GM20000 (cell line): Measurements from ENCODE around the gene CEP72.

ENCODE experiments used
- DNase-seq: peaks from one replicate; pipeline ENCODE4 v3.0.0; 2012; ENCODE audit warnings: low spot score
- CTCF ChIP-seq: IDR thresholded peaks from 2 replicates; pipeline ENCODE4 v1.5.1; 2012; ENCODE audit warnings: mild to moderate bottlenecking, control low read depth; ENCODE audit errors: extremely low read depth, missing control alignments

Gene CEP72

GRCh38 chr5:654071-654778, 42.1 kb downstream of the CEP72 start:
- no peak for TF ChIP-seq CTCF
- no peak for DNase-seq

DNA sequence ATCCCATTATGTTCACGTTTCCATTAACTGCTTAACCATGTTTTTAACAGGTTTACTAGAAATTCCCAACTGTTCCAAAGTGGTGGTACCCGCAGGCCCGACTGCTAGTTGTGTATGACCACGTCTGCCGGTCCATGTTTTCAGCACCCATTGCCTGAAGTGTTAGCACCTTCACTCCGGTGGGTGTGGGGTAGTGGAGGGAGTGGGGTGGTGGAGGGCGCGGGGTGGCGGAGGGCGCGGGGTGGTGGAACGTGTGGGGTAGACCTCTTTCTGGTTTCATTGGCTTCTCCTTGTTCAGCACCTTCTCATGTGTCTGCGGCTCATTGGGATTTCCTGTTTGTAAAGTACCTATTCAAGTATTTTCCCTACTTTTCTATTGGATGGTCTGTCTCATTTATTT, 43.3 kb downstream of the CEP72 start:
- TF ChIP-seq CTCF: no peak
- no peak for DNase-seq

DNA sequence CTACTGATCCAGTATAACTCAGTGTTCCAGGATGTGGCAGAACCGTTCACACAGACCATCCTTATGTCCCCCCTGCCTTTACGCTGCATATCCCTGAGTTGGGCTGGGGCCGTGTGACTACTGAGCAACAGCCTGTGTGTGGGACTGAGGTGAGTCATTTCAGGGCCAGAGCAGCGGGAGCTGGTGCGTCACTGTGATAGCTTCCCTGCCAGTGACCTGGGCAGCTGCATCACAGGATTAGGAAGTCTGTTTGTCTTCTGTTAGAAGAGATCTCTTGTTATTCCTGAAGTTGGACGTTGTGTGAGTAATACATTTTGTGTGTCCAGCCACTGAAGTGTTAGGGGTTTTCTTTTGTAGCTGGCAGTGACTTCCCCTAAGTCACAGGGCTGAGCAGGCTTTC, 45.4 kb downstream of the CEP72 start:
- no peak for TF ChIP-seq CTCF

GRCh38 chr5:658103-658502, 46.0 kb downstream of the CEP72 start:
- DNase-seq: no peak
- no peak for TF ChIP-seq CTCF

More for the DNA sequence above, 45.4 kb downstream of the CEP72 start:
- no peak for DNase-seq

DNA sequence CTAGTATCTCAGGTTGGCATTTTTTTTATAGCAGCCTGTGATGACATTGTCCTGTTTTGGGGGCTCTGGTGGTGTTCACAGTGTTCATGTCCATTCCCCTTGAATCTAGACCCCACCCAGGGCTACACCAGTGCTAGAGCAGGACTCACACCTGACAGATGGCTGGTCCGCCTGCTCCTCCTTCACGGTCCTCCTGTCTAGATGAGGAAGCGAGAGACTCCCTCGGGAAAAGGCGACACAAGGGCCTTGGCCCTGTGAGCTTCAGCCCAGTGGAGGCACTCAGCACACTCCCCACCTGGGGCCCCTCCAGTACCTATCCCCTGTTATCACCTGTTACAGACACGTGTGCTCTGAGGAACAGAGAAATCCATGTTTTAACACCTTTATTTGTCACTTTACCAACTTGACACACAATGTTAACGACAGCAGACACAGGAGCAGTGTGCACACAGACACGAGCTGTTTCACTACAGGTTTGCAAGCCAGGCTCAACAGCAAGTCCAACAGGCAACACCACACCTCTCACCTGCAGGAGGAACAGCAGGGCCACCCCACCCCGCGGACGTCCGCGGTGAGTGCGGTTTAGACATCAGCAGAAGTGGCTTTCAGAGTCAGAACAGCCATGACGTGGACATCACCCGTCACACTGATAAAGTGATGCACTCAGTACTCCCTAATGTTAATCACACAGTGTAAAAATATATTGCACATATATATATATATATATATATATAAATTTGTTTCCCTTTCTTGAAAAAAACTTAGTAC, 47.5 kb downstream of the CEP72 start:
- TF ChIP-seq CTCF: no peak
- DNase-seq: no peak

- DNase-seq: no peak
- TF ChIP-seq CTCF: no peak
Measured at GRCh38 chr5:660491-661030, 48.4 kb downstream of the CEP72 start.

GRCh38 chr5:661891-662750, 50.0 kb downstream of the CEP72 start:
- DNase-seq: no peak
- no peak for TF ChIP-seq CTCF
